GM15510 (cell line): ENCODE data around the gene TEX22.

Source experiments
- POLR2A ChIP-seq: IDR thresholded peaks from 3 replicates; pipeline ENCODE4 v1.6.1; 2011; ENCODE audit warnings: borderline replicate concordance; ENCODE audit not compliant: insufficient read length; ENCODE audit errors: extremely low read depth

The TEX22 gene

GRCh38 chr14:105424861-105425260 lies 26.5 kb downstream of the TEX22 start:
- no peak for TF ChIP-seq POLR2A

GRCh38 chr14:105425823-105426247 lies 27.5 kb downstream of the TEX22 start:
- TF ChIP-seq POLR2A = no peak

GRCh38 chr14:105426416-105427130 lies 28.2 kb downstream of the TEX22 start:
- no peak for TF ChIP-seq POLR2A

GRCh38 chr14:105427412-105427811 lies 29.1 kb downstream of the TEX22 start:
- no peak for TF ChIP-seq POLR2A

GRCh38 chr14:105427936-105428485 lies 29.7 kb downstream of the TEX22 start:
- TF ChIP-seq POLR2A = no peak

GRCh38 chr14:105430042-105430441 lies 31.7 kb downstream of the TEX22 start:
- no peak for TF ChIP-seq POLR2A

GRCh38 chr14:105430565-105430964 lies 32.2 kb downstream of the TEX22 start:
- no peak for TF ChIP-seq POLR2A

- TF ChIP-seq POLR2A = no peak
Observed at GRCh38 chr14:105431256-105431655, 32.9 kb downstream of the TEX22 start.

- no peak for TF ChIP-seq POLR2A
Observed at GRCh38 chr14:105432657-105433056, 34.3 kb downstream of the TEX22 start.

- TF ChIP-seq POLR2A = no peak
Observed at GRCh38 chr14:105433161-105433605, 34.8 kb downstream of the TEX22 start.

- no peak for TF ChIP-seq POLR2A
Observed at GRCh38 chr14:105436402-105436801, 38.1 kb downstream of the TEX22 start.

GRCh38 chr14:105436891-105437722 lies 38.8 kb downstream of the TEX22 start:
- TF ChIP-seq POLR2A = no peak

- TF ChIP-seq POLR2A = no peak
Observed at GRCh38 chr14:105437723-105438500, 39.6 kb downstream of the TEX22 start.

GRCh38 chr14:105439179-105439578 lies 40.8 kb downstream of the TEX22 start:
- TF ChIP-seq POLR2A = no peak

- TF ChIP-seq POLR2A = no peak
Observed at GRCh38 chr14:105439710-105440553, 41.6 kb downstream of the TEX22 start.

GRCh38 chr14:105440554-105440900 lies 42.2 kb downstream of the TEX22 start:
- TF ChIP-seq POLR2A = no peak
